Retina (tissue), 1 donor: ENCODE measurements around the gene MRPL21.
A peak's percentile ranks its signal among the peaks of the same experiment; 100 is the strongest.

Experiments
- DNase-seq: peaks from one replicate; pipeline ENCODE4 v3.0.0-alpha.2; 2016

Gene MRPL21

GRCh38 chr11:68903288-68904247 is at the start of gene MRPL21, which contains the start of gene IGHMBP2:
MRPL21 (minus strand) TSS chr11:68903832; CDS start chr11:68903810, 22 bp downstream.
IGHMBP2 (plus strand) TSS chr11:68903891; CDS start chr11:68903953, 62 bp downstream.
- DNase-seq: peak; percentile 95

- DNase-seq: peak; percentile 49
Observed at GRCh38 chr11:68950762-68951161, 47.1 kb upstream of the MRPL21 start.

- DNase-seq: no peak
Observed at GRCh38 chr11:68950270-68950669, 46.6 kb upstream of the MRPL21 start.

- no peak for DNase-seq
Observed at GRCh38 chr11:68948935-68949334, 45.3 kb upstream of the MRPL21 start.

- no peak for DNase-seq
Observed at GRCh38 chr11:68948496-68948895, 44.9 kb upstream of the MRPL21 start.

- no peak for DNase-seq
Observed at GRCh38 chr11:68947151-68947550, 43.5 kb upstream of the MRPL21 start.

GRCh38 chr11:68946416-68947090 is 42.9 kb upstream of the MRPL21 start:
- DNase-seq: no peak

GRCh38 chr11:68942751-68943271 is 39.2 kb upstream of the MRPL21 start:
- no peak for DNase-seq

GRCh38 chr11:68942095-68942620 is 38.5 kb upstream of the MRPL21 start:
- no peak for DNase-seq

- no peak for DNase-seq
Observed at GRCh38 chr11:68941324-68942094, 37.9 kb upstream of the MRPL21 start.

- DNase-seq: no peak
Observed at GRCh38 chr11:68940651-68941323, 37.2 kb upstream of the MRPL21 start.

GRCh38 chr11:68939583-68940555 is 36.2 kb upstream of the MRPL21 start:
- no peak for DNase-seq

GRCh38 chr11:68938816-68939582 is 35.4 kb upstream of the MRPL21 start:
- DNase-seq: no peak

GRCh38 chr11:68938088-68938487 is 34.5 kb upstream of the MRPL21 start:
- DNase-seq: no peak

GRCh38 chr11:68936676-68937620 is 33.3 kb upstream of the MRPL21 start:
- DNase-seq: no peak

GRCh38 chr11:68936358-68936636 is 32.7 kb upstream of the MRPL21 start:
- no peak for DNase-seq

- no peak for DNase-seq
Observed at GRCh38 chr11:68935516-68936357, 32.1 kb upstream of the MRPL21 start.

GRCh38 chr11:68935066-68935465 is 31.4 kb upstream of the MRPL21 start:
- DNase-seq: no peak
